Heart right ventricle (tissue), 16 donors: ENCODE results near the gene RHPN2. TPM values are rescaled to one million over a fixed set of nuclear protein-coding genes. Genes with fewer than 3 reads are reported as not detected.
"Not testable (repeated sequence)": the region's sequence is repeated elsewhere in the genome, so short reads cannot be mapped to it uniquely, and the experiment has no call there.

Source experiments
- ATAC-seq, 8 donors: fragments of 200-7000 bp; cut with Tn5 transposase; one replicate each; pipeline ENCODE4 v1.9.1; 2020; ENCODE audit warnings: mild to moderate bottlenecking in 8 of 8, moderate library complexity in 8 of 8, moderate number of reproducible peaks in 1 of 8
- DNase-seq, 2 donors: peaks; one replicate each; pipeline ENCODE4 v3.0.0-alpha.2; 2020
- H3K27ac ChIP-seq, 10 donors: fragments of 200-600 bp; sonication (generic) in 2 of 10; one replicate each; pipeline versions ENCODE4 v1.5.0 to v1.8.0; 2020 to 2022; ENCODE audit warnings: mild to moderate bottlenecking in 3 of 10
- H3K27me3 ChIP-seq, 7 donors: fragments of 200-600 bp; one replicate each; pipeline ENCODE4 v1.8.0; 2021 to 2022; ENCODE audit warnings: mild to moderate bottlenecking in 2 of 7
- H3K36me3 ChIP-seq, 9 donors: fragments of 200-600 bp; sonication (generic) in 1 of 9; one replicate each; pipeline versions ENCODE4 v1.5.0 to v1.8.0; 2020 to 2022; ENCODE audit warnings: mild to moderate bottlenecking in 2 of 9
- H3K4me1 ChIP-seq, 9 donors: fragments of 200-600 bp; sonication (generic) in 1 of 9; one replicate each; pipeline versions ENCODE4 v1.5.0 to v1.8.0; 2020 to 2022; ENCODE audit warnings: mild to moderate bottlenecking in 4 of 9
- H3K4me3 ChIP-seq, 10 donors: fragments of 200-600 bp; sonication (generic) in 2 of 10; one replicate each; pipeline versions ENCODE4 v1.5.0 to v1.8.0; 2020 to 2022; ENCODE audit warnings: mild to moderate bottlenecking in 7 of 10, moderate library complexity in 2 of 10
- H3K9me3 ChIP-seq, 11 donors: fragments of 200-600 bp in 10 of 11; sonication (generic) in 2 of 11; one replicate each; pipeline versions ENCODE4 v1.5.0 to v1.8.0; 2013 to 2022; ENCODE audit warnings: mild to moderate bottlenecking in 2 of 11, control low read depth in 1 of 11, moderate library complexity in 1 of 11
- CTCF ChIP-seq, 9 donors: fragments of 200-600 bp; sonication (generic) in 2 of 9; IDR thresholded peaks; one replicate each; pipeline versions ENCODE4 v1.5.0 to v1.8.0; 2021 to 2022; ENCODE audit warnings: antibody characterized with exemption in 9 of 9, mild to moderate bottlenecking in 5 of 9, moderate library complexity in 1 of 9
- WGBS, 2 donors: extraction: QIAGEN DNeasy Blood & Tissue Kit; methylation state at CpG; one replicate each; pipeline ENCODE4 v1.1.7; 2013; ENCODE audit warnings: inconsistent platforms in 1 of 2; 5-methylcytosine and 5-hydroxymethylcytosine counted together
- intact Hi-C, 10 donors: fragments of 100-400 bp; cut with DNase I; formaldehyde crosslinking; loops; one replicate each; pipeline versions ENCODE4 v1.11.1 to v1.14.2; 2022
- polyA plus RNA-seq, 2 donors: library from polyadenylated mRNA; stranded (reverse); fragments of 200-250 nt; gene quantifications; one replicate each; pipeline ENCODE4 v1.2.3, GENCODE V29; 2013
- total RNA-seq, 10 donors: library from RNA; stranded (reverse); fragmentation: NEBNext Ultra II Directional in 3 of 10; extraction: Animal tissue kit (Norgen Biotek cat#: 25700) in 3 of 10; gene quantifications; one replicate each; pipeline versions ENCODE4 v1.2.1 to v1.2.4, GENCODE V29; 2021 to 2023
- donor health status: Arrhythmogenic right ventricular cardiomyopathy.
- donor health status: ischemic (EF 13 %, LVEDD 7.1; RV severe dilation, severe dysfunction).
- donor health status: healthy with polysubstance abuse.
- donor health status: DM: no; HTN: yes; CAD: no.
- donor health status: DM: no; HTN: no; CAD: no.
- donor health status: ischemic (EF 25% LVEDD 6.9; RV normal size, moderate dysfunction).
- donor health status: ischemic (EF 25% LVEDD 5.7; RV mildly dilated, moderate dysfunction).
- donor health status: healthy.
- donor health status: DM: yes; HTN: yes; CAD: no.
- donor health status: Ischemic cardiomyopathy.
- donor health status: ischemic (EF 35%, LVEDD 5.7; RV mildly dilated, moderate dysfunction).
- donor health status: nonischemic (EF 11% LVEDD 7.7; RV severe dilation, severe dysfunction).
- donor health status: DM: yes; HTN: yes; CAD: no.
- donor health status: PGD.
- donor health status: ischemic (EF 29% LVEDD 5.4; RV normal size, mild dysfunction).
- donor health status: nonischemic (EF 23%, LVEDD 6.1; RV moderate dilation, normal function).

The RHPN2 gene
- total and polyA plus RNA-seq, 12 donors, result 0.33 to 2.1 (median 1.1) TPM

GRCh38 chr19:33024398-33024797 lies 40.3 kb downstream of the RHPN2 start:
- Histone ChIP-seq H3K27me3 (no peaks in the 10 kb centered on the region), H3K36me3 (no peaks in the 10 kb centered on the region), H3K9me3 (peaks cover 0 to 13% (median 0%) of the 10 kb centered on the region in 11 donors), H3K4me1 (no peaks in the 10 kb centered on the region), H3K27ac (no peak overlapping the region), H3K4me3 (no peak overlapping the region)
- intact Hi-C loops, result no loop called here
- DNase-seq, result no peak
- 87 to 91% methylated on average over 8 of the region's 8 CpGs for WGBS, 2 donors
- ATAC-seq, result no peak
- no peak for TF ChIP-seq CTCF (IDR thresholded peaks at IDR 0.05)

DNA sequence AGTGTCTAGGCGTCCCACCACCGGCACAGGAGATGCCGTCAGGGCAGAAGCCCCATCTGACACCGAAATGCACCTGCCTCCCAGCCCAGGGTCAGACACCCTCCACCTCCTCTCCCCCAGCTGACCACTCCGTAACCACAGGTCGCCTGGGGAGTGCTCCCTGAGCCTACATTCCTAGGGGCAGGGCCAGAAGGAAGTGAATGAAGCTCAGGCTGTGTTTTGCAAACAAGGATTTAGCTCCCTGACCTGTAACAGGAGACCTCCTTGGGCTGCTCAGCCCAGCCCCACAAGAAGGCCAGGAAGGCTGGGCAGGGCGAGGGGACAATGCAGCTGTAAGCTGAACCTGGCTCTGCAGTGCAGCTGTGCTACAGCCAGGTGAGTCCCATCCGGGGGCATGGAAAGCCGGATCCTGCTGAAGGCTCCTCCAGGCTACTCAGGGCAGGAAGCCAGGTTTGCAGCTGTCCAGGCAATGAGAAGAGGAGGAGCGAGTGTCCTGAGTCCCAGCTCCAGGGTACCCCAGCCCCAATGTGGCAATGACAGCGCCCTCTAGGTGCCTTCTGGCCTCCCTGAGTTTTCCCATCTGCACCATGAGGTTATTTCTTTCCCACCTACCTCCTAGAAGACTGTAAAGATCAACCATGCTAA lies 42.1 kb downstream of the RHPN2 start:
- ATAC-seq (no peak), DNase-seq (no peak)
- no peaks in the 10 kb centered on the region for H3K36me3 ChIP-seq
- no peaks in the 10 kb centered on the region for H3K27me3 ChIP-seq
- no peaks in the 10 kb centered on the region for H3K4me1 ChIP-seq
- no peak for TF ChIP-seq CTCF (IDR thresholded peaks at IDR 0.05)
- no peak overlapping the region for H3K4me3 ChIP-seq
- H3K9me3 ChIP-seq, result peaks cover 0 to 5% (median 0%) of the 10 kb centered on the region in 11 donors
- 66 to 70% methylated on average over 11 of the region's 11 CpGs for WGBS, 2 donors
- intact Hi-C loops, result no loop called here
- no peak overlapping the region for H3K27ac ChIP-seq

DNA sequence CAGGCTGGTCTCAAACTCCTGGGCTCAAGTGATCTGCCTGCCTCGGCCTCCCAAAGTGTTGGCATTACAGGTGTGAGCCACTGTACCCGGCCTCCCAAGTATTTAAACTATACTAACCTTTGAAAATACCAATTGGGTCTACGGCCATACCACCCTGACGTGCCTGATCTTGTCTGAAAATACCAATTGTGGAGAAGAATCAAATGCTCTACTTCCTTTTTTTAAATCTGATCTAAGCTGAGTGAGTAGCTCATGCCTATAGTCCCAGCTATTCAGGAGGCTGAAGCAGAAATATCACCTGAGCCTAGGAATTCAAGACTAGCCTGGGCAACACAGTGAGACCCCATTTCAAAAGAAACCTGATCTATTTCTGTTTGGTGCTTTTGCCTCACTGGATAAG lies 53.8 kb downstream of the RHPN2 start:
- intact Hi-C loops, H3K4me1 ChIP-seq, ATAC-seq, H3K4me3 ChIP-seq, H3K27ac ChIP-seq, DNase-seq, H3K27me3 ChIP-seq, H3K9me3 ChIP-seq: not testable (repeated sequence)
- WGBS, 2 donors, result 89 to 91% methylated on average over 4 of the region's 4 CpGs
- H3K36me3 ChIP-seq, result peaks cover 0 to 10% (median 0%) of the 10 kb centered on the region in 9 donors

GRCh38 chr19:33008738-33009137 lies 56.0 kb downstream of the RHPN2 start:
- intact Hi-C loops, result no loop called here
- 97% methylated on average over 4 of the region's 4 CpGs for WGBS, 2 donors
- Histone ChIP-seq H3K4me3 (no peak overlapping the region), H3K9me3 (no peaks in the 10 kb centered on the region), H3K27ac (no peak overlapping the region), H3K27me3 (no peaks in the 10 kb centered on the region), H3K4me1 (no peaks in the 10 kb centered on the region), H3K36me3 (peaks cover 0 to 10% (median 0%) of the 10 kb centered on the region in 9 donors)
- TF ChIP-seq CTCF (IDR thresholded peaks at IDR 0.05), result no peak
- ATAC-seq, result no peak
- no peak for DNase-seq

- no peak for TF ChIP-seq CTCF (IDR thresholded peaks at IDR 0.05)
- no peaks in the 10 kb centered on the region for H3K4me1 ChIP-seq
- DNase-seq (no peak), ATAC-seq (no peak)
- no peak overlapping the region for H3K27ac ChIP-seq
- no peaks in the 10 kb centered on the region for H3K9me3 ChIP-seq
- 84 to 89% methylated on average over 5 of the region's 5 CpGs for whole genome bisulfite sequencing, 2 donors
- intact Hi-C loops, result no loop called here
- no peaks in the 10 kb centered on the region for H3K27me3 ChIP-seq
- no peak overlapping the region for H3K4me3 ChIP-seq
- peaks cover 0 to 3% (median 0%) of the 10 kb centered on the region in 9 donors for H3K36me3 ChIP-seq
These were observed 59.2 kb downstream of the RHPN2 start for GRCh38 chr19:33005440-33005839.

GRCh38 chr19:33003424-33004024 lies 61.2 kb downstream of the RHPN2 start:
- intact Hi-C loops, H3K9me3 ChIP-seq, H3K36me3 ChIP-seq, ATAC-seq, DNase-seq, H3K27ac ChIP-seq, H3K4me1 ChIP-seq, H3K4me3 ChIP-seq, H3K27me3 ChIP-seq: not testable (repeated sequence)
- WGBS, 2 donors, result 77 to 79% methylated on average over 6 of the region's 6 CpGs

- 79 to 80% methylated on average over 15 of the region's 15 CpGs for WGBS, 2 donors
- H3K9me3 ChIP-seq, intact Hi-C loops, H3K27ac ChIP-seq, ATAC-seq, H3K4me1 ChIP-seq, H3K4me3 ChIP-seq, H3K27me3 ChIP-seq, H3K36me3 ChIP-seq, DNase-seq: not testable (repeated sequence)
These were observed 62.4 kb downstream of the RHPN2 start for GRCh38 chr19:33002126-33002865.
